Astrocyte (in vitro differentiated cells and primary cell): ENCODE measurements around the gene SRD5A1. TPM values are rescaled to one million over a fixed set of nuclear protein-coding genes. Genes with fewer than 3 reads are reported as not detected.

ENCODE experiments used
- DNase-seq: peaks from one replicate; pipeline ENCODE4 v3.0.0-alpha.2; 2010; ENCODE audit warnings: low read depth
- FAIRE-seq: peaks from 2 replicates; lab custom pipeline; 2011; peaks lifted over from hg19 to GRCh38; lab: Jason Lieb, UNC
- H2AFZ ChIP-seq: 2 replicates; pipeline ENCODE4 v1.6.0; 2012; ENCODE audit warnings: low read depth, low read length, inconsistent platforms
- H3K27ac ChIP-seq: 2 replicates; pipeline ENCODE4 v1.5.1; 2011; ENCODE audit warnings: low read depth, low read length, inconsistent platforms
- H3K27me3 ChIP-seq: 2 replicates; pipeline ENCODE4 v1.6.0; 2011; ENCODE audit warnings: low read length, inconsistent platforms; ENCODE audit not compliant: insufficient read depth
- H3K36me3 ChIP-seq: 2 replicates; pipeline ENCODE4 v1.5.1; 2011; ENCODE audit warnings: low read length, inconsistent platforms; ENCODE audit not compliant: insufficient read depth
- H3K4me1 ChIP-seq: 2 replicates; pipeline ENCODE4 v1.5.1; 2011; ENCODE audit warnings: low read length, inconsistent platforms; ENCODE audit not compliant: insufficient read depth
- H3K4me2 ChIP-seq: 2 replicates; pipeline ENCODE4 v1.6.0; 2012; ENCODE audit warnings: low read length, inconsistent platforms
- H3K4me3 ChIP-seq: 2 replicates; pipeline ENCODE4 v1.5.1; 2011; ENCODE audit warnings: low read depth, mild to moderate bottlenecking, low read length, inconsistent platforms; ENCODE audit not compliant: insufficient read depth
- H3K79me2 ChIP-seq: 2 replicates; pipeline ENCODE4 v1.6.0; 2012; ENCODE audit warnings: mild to moderate bottlenecking, low read length, inconsistent platforms; ENCODE audit not compliant: insufficient read depth
- H3K9ac ChIP-seq: 2 replicates; pipeline ENCODE4 v1.6.0; 2012; ENCODE audit warnings: mild to moderate bottlenecking, low read length, inconsistent platforms
- H3K9me3 ChIP-seq: 2 replicates; pipeline ENCODE4 v1.5.1; 2012; ENCODE audit warnings: low read depth, mild to moderate bottlenecking, low read length, inconsistent platforms; ENCODE audit not compliant: insufficient read depth
- H4K20me1 ChIP-seq: 2 replicates; pipeline ENCODE4 v1.6.0; 2012; ENCODE audit warnings: low read length, inconsistent platforms; ENCODE audit not compliant: insufficient read depth
- H3K27ac Mint-ChIP-seq: one replicate; pipeline ENCODE4 v1.8.0; 2021; ENCODE audit warnings: mild to moderate bottlenecking, mixed read lengths; ENCODE audit not compliant: unreplicated experiment
- H3K27me3 Mint-ChIP-seq: one replicate; pipeline ENCODE4 v1.8.0; 2021; ENCODE audit warnings: low read depth, mixed read lengths; ENCODE audit not compliant: unreplicated experiment
- H3K36me3 Mint-ChIP-seq: one replicate; pipeline ENCODE4 v1.8.0; 2021; ENCODE audit warnings: low read depth, mixed read lengths; ENCODE audit not compliant: unreplicated experiment
- H3K4me1 Mint-ChIP-seq: one replicate; pipeline ENCODE4 v1.8.0; 2021; ENCODE audit warnings: low read depth, mixed read lengths; ENCODE audit not compliant: unreplicated experiment
- H3K4me3 Mint-ChIP-seq: one replicate; pipeline ENCODE4 v1.8.0; 2021; ENCODE audit warnings: mild to moderate bottlenecking, moderate library complexity, mixed read lengths; ENCODE audit not compliant: unreplicated experiment
- H3K9me3 Mint-ChIP-seq: one replicate; pipeline ENCODE4 v1.8.0; 2021; ENCODE audit warnings: mild to moderate bottlenecking, mixed read lengths; ENCODE audit not compliant: unreplicated experiment
- EZH2 ChIP-seq: IDR thresholded peaks from 2 replicates; pipeline ENCODE4 v1.6.1; 2012; ENCODE audit warnings: mild to moderate bottlenecking, low read length, inconsistent platforms; ENCODE audit not compliant: insufficient read depth
- total RNA-seq: library from RNA; stranded (reverse); gene quantifications from 2 replicates; pipeline ENCODE4 v1.2.1, GENCODE V29; 2021
- TF ChIP-seq, protein P1 (sequence below): IDR thresholded peaks from 2 replicates; pipeline ENCODE4 v1.5.1; 2011; ENCODE audit warnings: low read depth, mild to moderate bottlenecking, inconsistent platforms, low read length, moderate library complexity; ENCODE audit not compliant: insufficient read depth

Gene SRD5A1
- total RNA-seq, 1 donor from 2014 or later, result 27.6 TPM

GRCh38 chr5:6637590-6637989, 4.3 kb downstream of the SRD5A1 start:
- Histone ChIP-seq H2AFZ (no peak overlapping the region), H3K79me2 (peaks cover 67% of the 10 kb centered on the region), H3K36me3 (no peaks in the 10 kb centered on the region), H3K27ac (no peak overlapping the region), H3K4me2 (no peak overlapping the region), H3K4me3 (no peak overlapping the region), H3K9ac (no peak overlapping the region), H3K9me3 (no peaks in the 10 kb centered on the region), H4K20me1 (peaks cover 50% of the 10 kb centered on the region), H3K4me1 (no peaks in the 10 kb centered on the region), H3K27me3 (no peaks in the 10 kb centered on the region)
- no peak for FAIRE-seq
- Mint-ChIP-seq H3K27me3 (no peaks in the 10 kb centered on the region), H3K4me3 (peak overlapping the region; percentile 17), H3K9me3 (no peaks in the 10 kb centered on the region), H3K4me1 (peaks cover 9% of the 10 kb centered on the region), H3K27ac (no peak overlapping the region), H3K36me3 (peaks cover 5% of the 10 kb centered on the region)
- TF ChIP-seq, protein P1, sequence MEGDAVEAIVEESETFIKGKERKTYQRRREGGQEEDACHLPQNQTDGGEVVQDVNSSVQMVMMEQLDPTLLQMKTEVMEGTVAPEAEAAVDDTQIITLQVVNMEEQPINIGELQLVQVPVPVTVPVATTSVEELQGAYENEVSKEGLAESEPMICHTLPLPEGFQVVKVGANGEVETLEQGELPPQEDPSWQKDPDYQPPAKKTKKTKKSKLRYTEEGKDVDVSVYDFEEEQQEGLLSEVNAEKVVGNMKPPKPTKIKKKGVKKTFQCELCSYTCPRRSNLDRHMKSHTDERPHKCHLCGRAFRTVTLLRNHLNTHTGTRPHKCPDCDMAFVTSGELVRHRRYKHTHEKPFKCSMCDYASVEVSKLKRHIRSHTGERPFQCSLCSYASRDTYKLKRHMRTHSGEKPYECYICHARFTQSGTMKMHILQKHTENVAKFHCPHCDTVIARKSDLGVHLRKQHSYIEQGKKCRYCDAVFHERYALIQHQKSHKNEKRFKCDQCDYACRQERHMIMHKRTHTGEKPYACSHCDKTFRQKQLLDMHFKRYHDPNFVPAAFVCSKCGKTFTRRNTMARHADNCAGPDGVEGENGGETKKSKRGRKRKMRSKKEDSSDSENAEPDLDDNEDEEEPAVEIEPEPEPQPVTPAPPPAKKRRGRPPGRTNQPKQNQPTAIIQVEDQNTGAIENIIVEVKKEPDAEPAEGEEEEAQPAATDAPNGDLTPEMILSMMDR, result no peak
- TF ChIP-seq EZH2, result no peak
- DNase-seq, result no peak

DNA sequence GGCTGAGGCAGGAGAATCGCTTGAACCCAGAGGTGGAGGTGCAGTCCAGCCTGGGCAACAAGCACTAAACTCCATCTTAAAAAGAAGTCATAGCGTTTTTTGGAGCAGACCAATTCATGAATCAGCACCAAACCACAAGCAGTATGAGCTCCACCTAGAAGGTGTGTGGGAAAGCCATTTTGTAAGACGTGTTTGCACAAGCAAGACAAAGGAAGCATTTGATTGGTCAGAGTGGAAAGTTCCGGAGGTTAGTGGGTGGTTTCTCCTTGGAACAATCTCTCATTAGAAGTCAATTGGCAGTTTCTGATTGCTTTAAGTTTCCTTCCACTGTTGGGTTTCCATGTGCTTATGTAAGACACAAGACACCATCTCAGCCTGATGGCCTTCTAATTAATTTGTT, 5.0 kb downstream of the SRD5A1 start:
- Mint-ChIP-seq H3K4me3 (no peak overlapping the region), H3K4me1 (peaks cover 9% of the 10 kb centered on the region), H3K9me3 (no peaks in the 10 kb centered on the region), H3K36me3 (peaks cover 5% of the 10 kb centered on the region), H3K27me3 (no peaks in the 10 kb centered on the region), H3K27ac (no peak overlapping the region)
- H3K4me3 ChIP-seq, result no peak overlapping the region
- FAIRE-seq, result no peak
- no peaks in the 10 kb centered on the region for H3K36me3 ChIP-seq
- H4K20me1 ChIP-seq, result peaks cover 54% of the 10 kb centered on the region
- no peak overlapping the region for H3K27ac ChIP-seq
- DNase-seq, result no peak
- H3K79me2 ChIP-seq, result peaks cover 68% of the 10 kb centered on the region
- no peak overlapping the region for H2AFZ ChIP-seq
- no peaks in the 10 kb centered on the region for H3K9me3 ChIP-seq
- H3K27me3 ChIP-seq, result no peaks in the 10 kb centered on the region
- TF ChIP-seq, protein P1, result no peak
- TF ChIP-seq EZH2, result no peak
- no peak overlapping the region for H3K4me2 ChIP-seq
- H3K9ac ChIP-seq, result no peak overlapping the region
- no peaks in the 10 kb centered on the region for H3K4me1 ChIP-seq

DNA sequence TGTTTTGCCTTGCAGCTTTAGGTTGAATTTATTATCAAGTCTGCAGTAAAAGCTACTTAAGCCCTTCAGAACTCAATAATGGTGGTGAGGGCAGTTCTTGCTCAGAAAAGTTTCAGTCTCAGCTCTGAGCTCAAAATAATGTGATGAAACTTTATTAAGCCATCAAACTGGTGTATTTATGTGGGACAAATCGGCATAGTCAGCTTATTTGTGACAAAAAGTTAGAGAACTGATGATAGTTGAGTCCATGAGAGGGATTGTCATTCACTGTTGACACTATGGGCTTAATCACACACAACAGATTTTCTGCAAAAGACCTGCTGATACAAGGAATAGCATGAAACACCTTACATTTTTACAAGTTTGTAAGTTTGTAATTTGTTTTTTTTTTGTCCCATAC, 9.4 kb downstream of the SRD5A1 start:
- Mint-ChIP-seq H3K36me3 (peaks cover 7% of the 10 kb centered on the region), H3K4me1 (peaks cover under 1% of the 10 kb centered on the region), H3K27me3 (no peaks in the 10 kb centered on the region), H3K27ac (no peak overlapping the region), H3K9me3 (peaks cover 3% of the 10 kb centered on the region), H3K4me3 (no peak overlapping the region)
- TF ChIP-seq, protein P1, result no peak
- TF ChIP-seq EZH2, result no peak
- H3K36me3 ChIP-seq, result no peaks in the 10 kb centered on the region
- H4K20me1 ChIP-seq, result peaks cover 31% of the 10 kb centered on the region
- no peak overlapping the region for H3K4me3 ChIP-seq
- no peaks in the 10 kb centered on the region for H3K27me3 ChIP-seq
- H3K4me2 ChIP-seq, result no peak overlapping the region
- no peak overlapping the region for H2AFZ ChIP-seq
- no peak for DNase-seq
- no peaks in the 10 kb centered on the region for H3K4me1 ChIP-seq
- H3K27ac ChIP-seq, result no peak overlapping the region
- no peak overlapping the region for H3K9ac ChIP-seq
- FAIRE-seq, result no peak
- H3K9me3 ChIP-seq, result no peaks in the 10 kb centered on the region
- H3K79me2 ChIP-seq, result peaks cover 33% of the 10 kb centered on the region
